ENCODE results near the gene PIKFYVE. TPM values are rescaled to one million over a fixed set of nuclear protein-coding genes. Genes with fewer than 3 reads are reported as not detected.
"Not testable (repeated sequence)": the region's sequence is repeated elsewhere in the genome, so short reads cannot be mapped to it uniquely, and the experiment has no call there.

Gene PIKFYVE
- polyA plus RNA-seq, 3 donors = 6.9 to 7.4 (median 7.2) TPM

GRCh38 chr2:208377344-208377860 lies 111.3 kb downstream of the PIKFYVE start:
- 85 to 91% (median 91%) methylated on average over 20 to 35 of the region's 40 CpGs for WGBS, 3 donors
- not testable (repeated sequence) for H3K27ac ChIP-seq (ENCODE audit: low read depth, low read length)

- 65 to 87% (median 81%) methylated on average over 3 of the region's 3 CpGs for WGBS, 3 donors
- no peak overlapping the region for H3K27ac ChIP-seq (ENCODE audit: low read depth, low read length)
These were observed 113.1 kb downstream of the PIKFYVE start for GRCh38 chr2:208379192-208379591.

GRCh38 chr2:208384637-208385036 lies 118.6 kb downstream of the PIKFYVE start:
- WGBS, 3 donors = 75 to 89% (median 80%) methylated on average over 4 of the region's 4 CpGs
- no peak overlapping the region for H3K27ac ChIP-seq (ENCODE audit: low read depth, low read length)

GRCh38 chr2:208386541-208386940 lies 120.5 kb downstream of the PIKFYVE start:
- H3K27ac ChIP-seq (ENCODE audit: low read depth, low read length) = no peak overlapping the region
- WGBS, 3 donors = 24 to 40% (median 29%) methylated on average over 2 of the region's 2 CpGs

GRCh38 chr2:208389940-208390339 lies 123.9 kb downstream of the PIKFYVE start:
- no peak overlapping the region for H3K27ac ChIP-seq (ENCODE audit: low read depth, low read length)
- 81 to 88% (median 88%) methylated on average over 3 of the region's 3 CpGs for whole genome bisulfite sequencing, 3 donors

- WGBS, 3 donors = 82 to 86% (median 84%) methylated on average over 3 of the region's 3 CpGs
- H3K27ac ChIP-seq (ENCODE audit: low read depth, low read length) = no peak overlapping the region
These were observed 126.2 kb downstream of the PIKFYVE start for GRCh38 chr2:208392300-208392699.

- WGBS, 3 donors = 96 to 100% (median 99%) methylated on average over 4 of the region's 4 CpGs
- not testable (repeated sequence) for H3K27ac ChIP-seq (ENCODE audit: low read depth, low read length)
These were observed 130.7 kb downstream of the PIKFYVE start for GRCh38 chr2:208396796-208397195.

GRCh38 chr2:208399201-208399600 lies 133.1 kb downstream of the PIKFYVE start:
- WGBS, 3 donors = 17 to 70% (median 68%) methylated on average over 1 of the region's 1 CpG
- H3K27ac ChIP-seq (ENCODE audit: low read depth, low read length) = no peak overlapping the region

GRCh38 chr2:208406474-208407451 lies 140.7 kb downstream of the PIKFYVE start, which contains the start of gene PTH2R:
PTH2R (plus strand) TSS chr2:208406792; CDS start chr2:208407044, 252 bp downstream.
- 4 to 6% (median 4%) methylated on average over 77 to 82 of the region's 82 CpGs for WGBS, 3 donors
- no peak within 1 kb of the TSS for H3K27ac ChIP-seq (ENCODE audit: low read depth, low read length)

GRCh38 chr2:208407667-208408066 lies 141.6 kb downstream of the PIKFYVE start:
- WGBS, 3 donors = 12 to 21% (median 13%) methylated on average over 9 of the region's 9 CpGs
- H3K27ac ChIP-seq (ENCODE audit: low read depth, low read length) = no peak overlapping the region

Other genes with a start within 250 kb of the PIKFYVE start
- 1 to 10 TPM; 2.3 to 6.7 (median 5.8) TPM for gene PLEKHM3, start 240.7 kb upstream of the PIKFYVE start, polyA plus RNA-seq
- not detected for gene CRYGD, start 141.7 kb upstream of the PIKFYVE start, polyA plus RNA-seq
- not detected for gene CRYGC, start 136.4 kb upstream of the PIKFYVE start, polyA plus RNA-seq
- not detected for gene CRYGB, start 120.1 kb upstream of the PIKFYVE start, polyA plus RNA-seq
- not detected for gene CRYGA, start 102.7 kb upstream of the PIKFYVE start, polyA plus RNA-seq
- gene C2orf80, start 76.2 kb upstream of the PIKFYVE start, polyA plus RNA-seq = not detected
- 100 to 1,000 TPM in 1 of 3 donors, 10 to 100 TPM in 2; 39.8 to 110 (median 99.9) TPM for gene IDH1, start 11.2 kb upstream of the PIKFYVE start, polyA plus RNA-seq
- under 1 TPM in 2 of 3 donors, not detected in 1; 0.03 to 0.45 TPM for gene PTH2R, start 140.5 kb downstream of the PIKFYVE start, polyA plus RNA-seq